SK-N-SH (cell line): ENCODE measurements around the gene CDR2.

Experiments used
- CHD2 ChIP-seq: fragments of 150-350 bp; IDR thresholded peaks from 2 replicates; pipeline ENCODE4 v1.6.1; 2018; ENCODE audit warnings: low read length; ENCODE audit not compliant: partially characterized antibody
- CTCF ChIP-seq: fragments of 200-600 bp; sonication (generic); IDR thresholded peaks from 2 replicates; pipeline ENCODE4 v1.6.1; 2017; ENCODE audit warnings: antibody characterized with exemption, mild to moderate bottlenecking, moderate library complexity
- POLR2AphosphoS5 ChIP-seq: IDR thresholded peaks from 2 replicates; pipeline ENCODE4 v1.6.1; 2012; ENCODE audit warnings: low read depth, low read length
- RFX5 ChIP-seq: IDR thresholded peaks from 2 replicates; pipeline ENCODE4 v1.6.1; 2012; ENCODE audit warnings: mild to moderate bottlenecking, improper control_type of control experiment, low read length
- SIN3A ChIP-seq: IDR thresholded peaks from 2 replicates; pipeline ENCODE4 v1.6.1; 2012; ENCODE audit warnings: low read depth, mild to moderate bottlenecking, low read length, moderate library complexity, borderline replicate concordance
- SMC3 ChIP-seq: IDR thresholded peaks from 2 replicates; pipeline ENCODE4 v1.6.1; 2012; ENCODE audit warnings: low read depth, low read length, improper control_type of control experiment

- TF ChIP-seq CHD2 (no peak), RFX5 (no peak), SIN3A (no peak), CTCF (no peak), POLR2AphosphoS5 (peak; percentile 50; the same call in 1 of the 2 replicates), SMC3 (no peak)
Observed at GRCh38 chr16:22386976-22387375, 12.6 kb upstream of the CDR2 start.
